ENCODE results near the gene FANCI.
A peak's percentile ranks its signal among the peaks of the same experiment; 100 is the strongest.

Gene FANCI

DNA sequence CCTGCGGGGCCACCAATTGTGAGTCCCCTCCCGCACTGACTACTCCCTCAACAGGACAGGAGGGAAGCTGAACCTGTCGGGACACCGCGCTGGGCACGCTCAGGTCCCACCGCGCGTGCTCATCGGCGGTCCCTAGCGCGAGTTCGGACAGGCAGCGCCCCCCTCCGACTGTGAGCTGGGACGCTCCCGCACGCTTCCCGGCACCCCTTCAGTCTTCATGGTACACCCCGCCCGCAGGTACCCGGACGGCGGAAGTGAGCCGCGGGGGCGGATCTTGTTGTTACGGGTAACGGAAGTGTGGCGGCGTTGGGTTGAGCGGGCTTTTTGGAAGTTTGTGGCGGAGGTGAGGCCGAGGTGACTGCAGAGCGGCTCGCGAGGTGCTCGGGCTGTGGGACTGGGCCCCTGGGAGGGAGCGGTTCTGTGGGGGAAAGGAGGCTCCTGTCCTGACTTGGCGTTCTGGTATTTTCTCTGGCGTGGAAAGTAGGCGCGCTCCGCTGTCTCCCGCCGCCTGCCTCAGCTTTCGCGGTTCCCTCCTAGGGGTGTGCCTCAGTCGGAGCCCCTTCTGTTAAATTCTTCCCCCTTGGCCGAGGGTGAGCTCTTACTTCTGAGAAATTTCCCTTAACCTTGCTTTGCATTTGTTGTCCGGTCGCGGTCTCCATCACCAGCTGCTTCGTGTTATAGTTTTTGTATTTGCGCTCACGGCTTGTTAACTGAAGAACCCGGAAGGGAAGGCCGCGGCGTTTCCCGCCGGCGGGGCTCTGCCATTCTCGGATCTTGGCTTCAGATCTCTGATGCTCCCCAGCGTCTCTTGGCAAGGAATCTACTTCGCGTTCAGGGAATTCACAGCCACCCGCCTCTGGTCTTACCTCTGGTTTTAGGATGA, at the start of gene FANCI:
Gene FANCI (plus strand): TSS at position 289 of the 883 bp plus-strand sequence. CDS start 3,669 bp downstream, outside the sequence.
- peak; percentile 86 for DNase-seq

GRCh38 chr15:89194608-89195007, 49.2 kb upstream of the FANCI start:
- DNase-seq = no peak

GRCh38 chr15:89195836-89196235, 47.9 kb upstream of the FANCI start:
- no peak for DNase-seq

- DNase-seq = no peak
Observed at GRCh38 chr15:89196241-89196640, 47.5 kb upstream of the FANCI start.

- no peak for DNase-seq
Observed at GRCh38 chr15:89196994-89197393, 46.8 kb upstream of the FANCI start.

- DNase-seq = no peak
Observed at GRCh38 chr15:89197503-89197971, 46.2 kb upstream of the FANCI start.

- DNase-seq = no peak
Observed at GRCh38 chr15:89198196-89198595, 45.6 kb upstream of the FANCI start.

DNA sequence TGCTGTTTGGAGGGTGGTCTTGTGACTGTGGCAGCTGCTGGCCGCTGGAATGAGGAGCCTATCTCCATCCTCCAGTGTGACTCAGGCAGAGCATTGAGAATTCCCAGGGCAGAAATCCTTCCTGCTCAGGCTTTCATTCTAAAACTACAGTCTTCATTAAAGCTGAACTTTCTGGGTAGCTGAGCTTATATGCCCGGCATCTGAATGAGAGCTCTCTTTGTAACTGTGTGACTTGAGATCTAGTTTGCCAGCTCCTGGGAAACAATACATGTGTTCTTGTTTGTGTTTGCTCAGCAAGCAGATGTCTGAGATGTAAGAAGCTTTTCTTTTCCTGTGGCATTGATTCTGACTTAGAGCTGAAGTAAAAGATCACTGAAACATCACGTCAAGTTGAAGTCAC, 44.8 kb upstream of the FANCI start:
- DNase-seq = no peak

DNA sequence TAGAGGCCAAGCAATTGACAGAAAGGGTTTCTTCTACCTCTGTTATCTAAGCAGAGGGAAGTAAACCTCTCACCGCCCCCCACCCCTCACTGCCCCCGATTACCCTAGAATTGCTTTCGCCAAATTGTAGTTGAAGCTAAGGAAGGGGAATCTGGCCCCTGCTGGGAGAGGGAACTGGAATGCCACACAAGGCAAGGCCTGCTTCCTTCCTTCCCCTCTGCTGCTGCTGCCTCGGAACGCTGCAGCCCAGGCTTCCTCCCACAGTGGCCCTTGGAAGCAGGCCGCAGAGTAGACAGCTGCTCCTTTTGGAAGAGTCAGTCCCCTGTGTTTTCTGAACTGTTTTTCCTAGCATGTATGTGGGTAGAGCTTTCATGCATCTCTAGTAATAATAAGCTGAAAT, 44.0 kb upstream of the FANCI start:
- DNase-seq = no peak

- no peak for DNase-seq
Observed at GRCh38 chr15:89200182-89200581, 43.6 kb upstream of the FANCI start.

GRCh38 chr15:89201465-89202005, 42.2 kb upstream of the FANCI start:
- DNase-seq = no peak

DNA sequence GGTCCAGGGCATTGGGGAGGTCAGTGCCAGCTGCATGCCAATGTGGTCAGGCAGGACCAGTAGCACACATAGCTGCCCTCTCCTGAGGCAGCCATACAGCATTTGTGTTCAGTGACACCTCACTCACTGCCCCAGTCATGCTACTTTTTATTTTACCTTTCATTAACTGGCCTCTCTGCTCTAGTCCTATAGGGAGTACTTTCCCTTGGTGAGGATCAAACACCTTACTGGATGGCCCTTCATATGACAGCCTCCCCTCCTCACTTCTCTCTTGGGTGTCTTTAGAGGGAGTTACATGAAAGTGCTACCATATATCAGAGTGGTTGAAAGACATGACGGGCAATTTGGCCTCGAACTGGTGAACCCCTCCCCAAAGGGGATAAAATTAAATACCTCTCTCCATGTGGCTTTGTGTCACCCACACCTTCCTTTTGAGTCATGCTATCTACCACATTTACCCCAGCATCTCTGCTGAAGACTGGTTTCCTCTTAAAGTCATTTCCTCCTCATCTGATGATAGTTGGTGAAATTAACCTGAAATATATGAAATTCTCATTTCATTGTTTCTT, 40.0 kb upstream of the FANCI start:
- DNase-seq = no peak

GRCh38 chr15:89205991-89206585, 37.7 kb upstream of the FANCI start:
- no peak for DNase-seq

DNA sequence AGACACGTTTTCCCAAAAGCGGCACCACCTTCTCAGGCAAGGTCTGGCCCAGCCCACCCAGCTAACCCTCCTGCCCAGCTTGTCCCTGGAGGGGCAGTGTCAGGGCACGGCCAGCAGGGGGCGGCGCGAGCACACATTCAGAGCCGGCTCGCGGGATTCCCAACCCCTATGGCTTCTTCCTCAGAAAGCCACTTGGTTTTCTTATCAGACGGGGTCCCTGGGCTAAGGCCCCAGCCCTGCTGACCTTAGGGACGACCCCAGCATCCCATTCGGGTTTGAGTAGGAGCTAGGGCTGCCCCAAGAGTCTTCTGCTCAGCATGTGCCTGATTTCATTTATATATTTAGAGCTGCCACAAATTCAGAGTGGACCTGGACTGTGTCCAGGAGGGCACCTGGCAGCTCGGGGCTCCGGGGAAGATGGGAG, 36.9 kb upstream of the FANCI start:
- peak; percentile 71 for DNase-seq

GRCh38 chr15:89208256-89208655, 35.5 kb upstream of the FANCI start:
- no peak for DNase-seq

GRCh38 chr15:89209057-89209456, 34.7 kb upstream of the FANCI start:
- no peak for DNase-seq

DNA sequence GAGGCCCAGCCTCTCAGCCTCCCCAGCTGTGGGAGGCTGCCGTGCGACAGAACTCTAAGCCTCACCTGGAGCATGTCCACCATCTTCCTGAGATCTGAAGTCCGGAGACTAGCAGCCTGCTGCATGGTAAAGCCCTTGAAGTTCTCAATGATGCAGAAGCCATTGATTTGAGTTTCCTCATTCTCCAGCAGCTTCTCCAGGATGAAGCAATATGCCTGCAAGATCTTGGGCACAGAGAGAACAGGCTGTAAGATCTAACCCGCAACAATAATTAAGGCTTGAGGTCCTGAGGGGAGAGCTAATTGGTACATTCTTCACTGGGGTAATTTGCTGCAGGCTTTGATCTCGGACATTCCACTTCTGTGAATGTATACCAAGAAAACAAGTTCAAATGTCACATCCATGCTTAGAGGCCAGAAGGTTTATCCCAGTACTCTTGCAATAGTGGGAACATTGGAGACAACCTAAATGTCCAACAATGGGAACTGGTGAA, 32.1 kb upstream of the FANCI start:
- DNase-seq = no peak

DNA sequence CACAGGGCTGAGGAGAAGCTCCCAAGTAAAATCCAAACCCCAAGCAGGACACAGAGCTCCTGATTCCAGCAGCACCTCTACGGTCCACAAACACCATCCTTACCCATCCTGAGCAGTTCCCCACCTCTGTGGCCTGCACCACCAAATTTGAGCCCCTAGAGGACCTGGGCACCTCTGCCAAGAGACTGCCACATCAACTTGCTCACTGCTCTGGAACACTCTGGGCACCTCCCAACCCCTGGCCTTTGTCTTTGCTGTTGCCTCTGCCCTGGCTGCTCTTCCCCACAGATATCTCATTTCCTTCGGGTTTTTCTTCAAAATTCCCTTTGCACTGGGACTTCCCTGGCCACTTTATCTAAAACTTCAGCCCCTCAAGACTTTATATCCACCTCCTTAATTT, 28.2 kb upstream of the FANCI start:
- DNase-seq = no peak

DNA sequence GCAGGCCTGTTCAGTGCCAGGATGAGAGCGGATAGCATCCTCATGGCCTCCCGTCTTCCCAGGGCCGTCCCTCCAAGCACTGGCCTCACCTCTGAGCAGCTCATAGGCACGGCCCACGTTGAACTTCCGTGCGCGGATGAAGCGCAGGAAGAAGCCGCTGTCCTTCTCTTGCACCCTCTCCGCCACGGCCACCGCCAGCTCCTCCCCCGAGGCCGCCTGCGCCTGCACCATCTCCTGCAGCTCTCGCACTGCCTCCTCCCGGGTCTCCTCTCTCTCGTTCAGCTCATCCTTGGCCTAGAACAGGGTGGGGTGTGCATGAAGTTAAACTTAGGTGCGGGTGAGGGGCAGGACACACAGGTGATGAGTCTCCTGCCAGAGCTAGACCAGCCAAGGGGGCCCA, 26.7 kb upstream of the FANCI start:
- no peak for DNase-seq

DNA sequence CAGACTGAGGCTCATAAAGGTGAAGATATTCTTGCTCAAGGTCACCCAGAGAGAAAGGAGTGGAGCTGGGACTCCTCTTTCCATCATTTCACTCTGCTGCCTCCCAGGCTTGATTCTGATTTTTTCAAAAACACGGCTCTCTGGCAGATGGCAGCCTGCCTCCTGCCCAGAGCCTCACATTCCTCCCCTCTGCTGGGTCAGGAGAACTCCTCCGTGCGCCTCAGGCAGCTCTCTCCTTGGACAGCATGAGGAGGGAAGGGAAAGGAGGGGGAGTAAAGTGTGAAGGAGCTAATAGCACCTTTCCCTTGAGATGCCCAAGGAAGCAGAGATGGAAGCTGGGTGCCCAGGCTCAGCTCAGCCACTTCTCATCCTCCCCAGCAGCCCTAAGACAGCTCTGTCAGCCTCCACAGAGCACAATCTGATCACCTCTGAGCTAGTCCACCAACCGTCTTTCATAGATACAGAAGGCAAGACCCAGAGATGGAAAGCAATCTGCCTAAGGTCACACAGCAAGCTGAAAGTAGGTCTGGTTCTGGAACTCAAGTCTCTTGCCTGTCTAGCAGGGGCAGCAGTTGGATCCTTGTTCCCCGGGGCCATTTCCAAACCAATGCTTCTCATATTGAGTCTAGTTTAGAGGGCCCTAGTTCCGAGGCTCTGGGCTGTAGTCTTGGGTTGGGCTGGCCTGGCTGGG, 25.9 kb upstream of the FANCI start:
- no peak for DNase-seq

DNA sequence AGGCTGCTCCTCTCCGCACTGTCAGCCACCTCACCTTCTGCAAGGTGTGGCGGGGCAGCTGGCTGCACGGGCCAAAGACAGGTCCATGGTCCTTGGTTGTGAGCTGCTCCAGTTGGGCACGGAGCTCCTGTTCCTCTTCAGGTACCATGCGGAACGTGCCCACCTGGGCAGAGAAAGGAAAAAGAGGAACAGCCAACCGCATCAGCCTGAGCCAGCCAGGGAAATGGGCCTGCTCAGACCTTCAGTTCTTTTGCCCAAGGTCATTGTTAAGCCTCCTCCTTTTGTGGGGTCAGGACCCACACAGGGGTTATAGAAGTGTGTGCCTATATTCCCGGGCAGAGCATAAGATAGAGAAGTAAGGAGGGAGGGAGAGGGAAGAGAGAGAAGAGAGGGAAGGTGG, 25.2 kb upstream of the FANCI start:
- no peak for DNase-seq

DNA sequence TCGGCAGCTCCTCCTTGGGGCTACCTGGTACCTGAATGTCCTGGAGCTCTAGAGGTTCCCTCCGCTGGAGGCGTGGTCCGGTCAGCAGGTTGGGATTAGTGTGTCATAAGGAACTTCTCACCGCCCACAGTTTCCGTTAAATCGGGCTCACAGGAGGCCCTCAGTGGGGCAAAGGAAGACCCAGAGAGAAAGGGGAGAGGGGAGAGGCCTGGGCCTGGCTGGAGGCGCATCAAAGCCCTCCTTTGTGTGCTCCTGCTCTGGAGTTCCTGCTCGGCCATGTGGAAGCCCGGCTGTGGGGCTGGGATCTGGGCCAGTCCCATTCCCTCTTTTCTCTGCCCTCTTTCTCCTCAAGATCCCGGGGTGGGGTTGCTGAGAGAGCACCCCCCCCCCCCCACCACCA, 22.2 kb upstream of the FANCI start, which contains the start of gene RLBP1:
Gene RLBP1 (minus strand): TSS at position 37 of the 400 bp plus-strand sequence. CDS start 2,604 bp downstream, outside the sequence.
- DNase-seq = no peak

GRCh38 chr15:89225588-89225987, 18.2 kb upstream of the FANCI start:
- DNase-seq = no peak
